ENCODE results near the gene CBLL1. TPM values are rescaled to one million over a fixed set of nuclear protein-coding genes. Genes with fewer than 3 reads are reported as not detected.

Gene CBLL1
- total RNA-seq, 1 experiment from 2014 or later, result 29.8 TPM

DNA sequence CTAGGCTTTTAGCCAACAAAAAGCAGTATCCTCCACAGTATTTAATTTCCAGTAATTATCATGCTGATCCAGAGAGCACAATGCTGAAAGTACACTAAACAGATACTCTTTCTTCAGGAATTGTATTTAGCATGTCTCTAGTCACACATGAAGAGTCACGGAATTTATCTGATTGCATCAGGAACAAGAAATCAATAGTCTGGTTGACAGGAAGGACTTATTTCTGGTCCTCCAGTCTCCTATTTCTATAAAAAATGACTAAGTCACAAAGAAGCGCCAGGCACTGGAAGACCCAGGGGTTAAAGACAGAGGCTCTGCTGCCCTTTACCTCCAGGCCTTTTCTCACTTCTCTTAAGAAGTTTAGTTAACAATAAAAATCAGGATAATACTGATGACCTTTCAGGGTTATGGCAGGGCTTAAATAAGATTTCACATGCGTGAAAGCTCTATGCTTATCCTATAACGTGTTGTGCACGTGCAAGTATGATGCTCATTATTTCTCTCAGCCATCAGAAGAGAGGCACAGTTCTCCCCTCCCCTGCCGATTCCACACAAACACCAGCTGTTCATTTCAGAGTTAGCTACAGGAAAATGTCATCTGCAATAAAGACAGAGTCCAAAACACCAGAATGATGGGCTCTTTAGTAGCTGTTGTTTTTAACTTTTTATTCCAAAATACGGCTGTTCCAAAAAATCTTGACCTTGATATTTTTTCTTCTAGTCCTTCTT lies 46.5 kb upstream of the CBLL1 start:
- no peak overlapping the region for H3K27ac Mint-ChIP-seq
- no peak overlapping the region for H3K4me3 Mint-ChIP-seq
- no peak for DNase-seq (ENCODE audit: low spot score)
- H3K36me3 Mint-ChIP-seq, result no peaks in the 10 kb centered on the region
- no peaks in the 10 kb centered on the region for H3K27me3 Mint-ChIP-seq (ENCODE audit: low read depth)
- POLR2A ChIA-PET, result no interaction called here
- peaks cover 33% of the 10 kb centered on the region for H3K4me1 Mint-ChIP-seq
- no peak for ATAC-seq
- no peaks in the 10 kb centered on the region for H3K9me3 Mint-ChIP-seq
- TF ChIP-seq ZNF423 (CRISPR knock-in tag; IDR thresholded peaks at IDR 0.05), result no peak
- TF ChIP-seq PRDM15 (CRISPR knock-in tag; IDR thresholded peaks at IDR 0.05), result no peak
- TF ChIP-seq RELA (CRISPR knock-in tag; IDR thresholded peaks at IDR 0.05; ENCODE audit: borderline replicate concordance), result no peak
- no peak for TF ChIP-seq JAZF1 (CRISPR knock-in tag; IDR thresholded peaks at IDR 0.05)
- no peak for TF ChIP-seq TEAD1 (CRISPR knock-in tag; IDR thresholded peaks at IDR 0.05)
- no peak for TF ChIP-seq ATF1 (CRISPR knock-in tag; IDR thresholded peaks at IDR 0.05)
- no peak for TF ChIP-seq FOXP1 (CRISPR knock-in tag; IDR thresholded peaks at IDR 0.05; ENCODE audit: borderline replicate concordance)
- no peak for TF ChIP-seq USF1 (CRISPR knock-in tag; IDR thresholded peaks at IDR 0.05)
- TF ChIP-seq ZNF219 (CRISPR knock-in tag; IDR thresholded peaks at IDR 0.05; ENCODE audit: borderline replicate concordance), result no peak
- no peak for TF ChIP-seq RORB (CRISPR knock-in tag; IDR thresholded peaks at IDR 0.05)
- TF ChIP-seq, protein P1, sequence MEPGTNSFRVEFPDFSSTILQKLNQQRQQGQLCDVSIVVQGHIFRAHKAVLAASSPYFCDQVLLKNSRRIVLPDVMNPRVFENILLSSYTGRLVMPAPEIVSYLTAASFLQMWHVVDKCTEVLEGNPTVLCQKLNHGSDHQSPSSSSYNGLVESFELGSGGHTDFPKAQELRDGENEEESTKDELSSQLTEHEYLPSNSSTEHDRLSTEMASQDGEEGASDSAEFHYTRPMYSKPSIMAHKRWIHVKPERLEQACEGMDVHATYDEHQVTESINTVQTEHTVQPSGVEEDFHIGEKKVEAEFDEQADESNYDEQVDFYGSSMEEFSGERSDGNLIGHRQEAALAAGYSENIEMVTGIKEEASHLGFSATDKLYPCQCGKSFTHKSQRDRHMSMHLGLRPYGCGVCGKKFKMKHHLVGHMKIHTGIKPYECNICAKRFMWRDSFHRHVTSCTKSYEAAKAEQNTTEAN (CRISPR knock-in tag; IDR thresholded peaks at IDR 0.05), result no peak
- TF ChIP-seq, protein P2, sequence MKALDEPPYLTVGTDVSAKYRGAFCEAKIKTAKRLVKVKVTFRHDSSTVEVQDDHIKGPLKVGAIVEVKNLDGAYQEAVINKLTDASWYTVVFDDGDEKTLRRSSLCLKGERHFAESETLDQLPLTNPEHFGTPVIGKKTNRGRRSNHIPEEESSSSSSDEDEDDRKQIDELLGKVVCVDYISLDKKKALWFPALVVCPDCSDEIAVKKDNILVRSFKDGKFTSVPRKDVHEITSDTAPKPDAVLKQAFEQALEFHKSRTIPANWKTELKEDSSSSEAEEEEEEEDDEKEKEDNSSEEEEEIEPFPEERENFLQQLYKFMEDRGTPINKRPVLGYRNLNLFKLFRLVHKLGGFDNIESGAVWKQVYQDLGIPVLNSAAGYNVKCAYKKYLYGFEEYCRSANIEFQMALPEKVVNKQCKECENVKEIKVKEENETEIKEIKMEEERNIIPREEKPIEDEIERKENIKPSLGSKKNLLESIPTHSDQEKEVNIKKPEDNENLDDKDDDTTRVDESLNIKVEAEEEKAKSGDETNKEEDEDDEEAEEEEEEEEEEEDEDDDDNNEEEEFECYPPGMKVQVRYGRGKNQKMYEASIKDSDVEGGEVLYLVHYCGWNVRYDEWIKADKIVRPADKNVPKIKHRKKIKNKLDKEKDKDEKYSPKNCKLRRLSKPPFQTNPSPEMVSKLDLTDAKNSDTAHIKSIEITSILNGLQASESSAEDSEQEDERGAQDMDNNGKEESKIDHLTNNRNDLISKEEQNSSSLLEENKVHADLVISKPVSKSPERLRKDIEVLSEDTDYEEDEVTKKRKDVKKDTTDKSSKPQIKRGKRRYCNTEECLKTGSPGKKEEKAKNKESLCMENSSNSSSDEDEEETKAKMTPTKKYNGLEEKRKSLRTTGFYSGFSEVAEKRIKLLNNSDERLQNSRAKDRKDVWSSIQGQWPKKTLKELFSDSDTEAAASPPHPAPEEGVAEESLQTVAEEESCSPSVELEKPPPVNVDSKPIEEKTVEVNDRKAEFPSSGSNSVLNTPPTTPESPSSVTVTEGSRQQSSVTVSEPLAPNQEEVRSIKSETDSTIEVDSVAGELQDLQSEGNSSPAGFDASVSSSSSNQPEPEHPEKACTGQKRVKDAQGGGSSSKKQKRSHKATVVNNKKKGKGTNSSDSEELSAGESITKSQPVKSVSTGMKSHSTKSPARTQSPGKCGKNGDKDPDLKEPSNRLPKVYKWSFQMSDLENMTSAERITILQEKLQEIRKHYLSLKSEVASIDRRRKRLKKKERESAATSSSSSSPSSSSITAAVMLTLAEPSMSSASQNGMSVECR (CRISPR knock-in tag; IDR thresholded peaks at IDR 0.05; ENCODE audit: borderline replicate concordance), result no peak
- TF ChIP-seq MXD4 (CRISPR knock-in tag; IDR thresholded peaks at IDR 0.05; ENCODE audit: borderline replicate concordance), result no peak
- TF ChIP-seq ATF6 (CRISPR knock-in tag; IDR thresholded peaks at IDR 0.05), result no peak
- no peak for TF ChIP-seq PRRX2 (CRISPR knock-in tag; IDR thresholded peaks at IDR 0.05)
- TF ChIP-seq ZBTB21 (CRISPR knock-in tag; IDR thresholded peaks at IDR 0.05; ENCODE audit: borderline replicate concordance), result no peak
- CTCF ChIA-PET, result no interaction called here

Data from WTC11 (cell line).